DOHH2 (cell line): ENCODE data around the gene ST3GAL3.

Experiments
- CTCF ChIP-seq: fragments of 200-600 bp; sonication (generic); IDR thresholded peaks from one replicate; pipeline ENCODE4 v1.5.1; 2014; ENCODE audit warnings: antibody characterized with exemption, mild to moderate bottlenecking, low read depth, low read length; ENCODE audit not compliant: poor library complexity, severe bottlenecking
- EZH2phosphoT487 ChIP-seq: fragments of 200-600 bp; sonication (generic); IDR thresholded peaks from 2 replicates; pipeline ENCODE4 v1.6.1; 2017; ENCODE audit warnings: borderline replicate concordance, mild to moderate bottlenecking, antibody characterized with exemption, low read length, moderate library complexity, mixed read lengths

GRCh38 chr1:43804569-43804968 is 97.2 kb downstream of the ST3GAL3 start:
- no peak for TF ChIP-seq CTCF
- no peak for TF ChIP-seq EZH2phosphoT487
